K562 (cell line): Measurements from ENCODE around the gene GAB2. TPM values are rescaled to one million over a fixed set of nuclear protein-coding genes. Genes with fewer than 3 reads are reported as not detected.

Experiments
- AFF1 ChIP-seq, 2 experiments: fragments of 450-650 bp; IDR thresholded peaks; 2 replicates each; pipeline ENCODE4 v1.6.1; 2018; ENCODE audit warnings: mild to moderate bottlenecking in 2 of 2, low read depth in 1 of 2; ENCODE audit not compliant: partially characterized antibody in 2 of 2
- ATF7 ChIP-seq: fragments of 450-650 bp; IDR thresholded peaks from 2 replicates; pipeline ENCODE4 v1.7.1; 2014; ENCODE audit warnings: mild to moderate bottlenecking, moderate library complexity
- DMBX1 ChIP-seq: fragments of 250-450 bp; sonication (Bioruptor Pico); IDR thresholded peaks from 2 replicates; pipeline ENCODE4 v1.8.0; 2022; ENCODE audit warnings: inconsistent platforms, mild to moderate bottlenecking, moderate library complexity, borderline replicate concordance
- EP400 ChIP-seq: fragments of 450-650 bp; IDR thresholded peaks from 2 replicates; pipeline ENCODE4 v1.6.1; 2017; ENCODE audit warnings: antibody characterized with exemption, mild to moderate bottlenecking, moderate library complexity
- FOXA1 ChIP-seq: fragments of 450-650 bp; IDR thresholded peaks from 2 replicates; pipeline ENCODE4 v1.6.1; 2016; ENCODE audit warnings: mild to moderate bottlenecking, borderline replicate concordance
- GTF2A2 ChIP-seq: IDR thresholded peaks from 2 replicates; pipeline ENCODE4 v1.6.1; 2016; ENCODE audit warnings: mild to moderate bottlenecking, missing genetic modification characterization, missing compliant biosample characterization
- ILK ChIP-seq: fragments of 450-650 bp; IDR thresholded peaks from 2 replicates; pipeline ENCODE4 v1.6.1; 2016; ENCODE audit warnings: missing genetic modification characterization, low read depth, mild to moderate bottlenecking, missing compliant biosample characterization, moderate library complexity, borderline replicate concordance
- MAZ ChIP-seq, 2 experiments: fragments of 450-650 bp in 1 of 2; sonication (generic) in 1 of 2; formaldehyde crosslinking; IDR thresholded peaks in 1 of 2; conservative IDR thresholded peaks in 1 of 2; 2 replicates each; pipeline versions ENCODE4 v1.4.0 to v1.5.0; 2020; ENCODE audit warnings: mild to moderate bottlenecking in 1 of 2, missing genetic modification reagents in 1 of 2
- MNT ChIP-seq, 2 experiments: fragments of 450-650 bp; conservative IDR thresholded peaks; 2 replicates each; pipeline ENCODE4 v1.6.1; 2017; ENCODE audit warnings: mild to moderate bottlenecking in 2 of 2, moderate library complexity in 2 of 2
- PCBP1 ChIP-seq: fragments of 200-400 bp; formaldehyde crosslinking; IDR thresholded peaks from 2 replicates; pipeline ENCODE4 v1.6.1; 2018; ENCODE audit warnings: mild to moderate bottlenecking, low read depth, low read length; ENCODE audit not compliant: poor library complexity, severe bottlenecking
- PKNOX1 ChIP-seq: fragments of 450-650 bp; IDR thresholded peaks from 2 replicates; pipeline ENCODE4 v1.6.1; 2016
- RBM34 ChIP-seq: fragments of 200-400 bp; formaldehyde crosslinking; IDR thresholded peaks from 2 replicates; pipeline ENCODE4 v1.6.1; 2018; ENCODE audit warnings: low read length, borderline replicate concordance; ENCODE audit not compliant: insufficient read depth
- SAFB2 ChIP-seq: fragments of 200-400 bp; formaldehyde crosslinking; IDR thresholded peaks from 2 replicates; pipeline ENCODE4 v1.6.1; 2018; ENCODE audit warnings: borderline replicate concordance, low read length, low read depth, moderate library complexity; ENCODE audit not compliant: severe bottlenecking
- SMAD4 ChIP-seq: fragments of 250-450 bp; sonication (Bioruptor Pico); conservative IDR thresholded peaks from 2 replicates; pipeline ENCODE4 v1.8.0; 2021; ENCODE audit warnings: inconsistent platforms, mild to moderate bottlenecking, moderate library complexity
- STAT5A ChIP-seq: IDR thresholded peaks from 2 replicates; pipeline ENCODE4 v1.6.1; 2012; ENCODE audit warnings: low read length, inconsistent platforms, borderline replicate concordance
- TARDBP ChIP-seq: fragments of 450-650 bp; IDR thresholded peaks from 2 replicates; pipeline ENCODE4 v1.6.1; 2016
- ZNF143 ChIP-seq: sonication (generic); formaldehyde crosslinking; IDR thresholded peaks from 2 replicates; pipeline ENCODE4 v1.9.0; 2022; ENCODE audit warnings: mild to moderate bottlenecking, missing genetic modification reagents
- ZNF511 ChIP-seq: sonication (generic); formaldehyde crosslinking; IDR thresholded peaks from 2 replicates; pipeline ENCODE4 v1.8.0; 2022; ENCODE audit warnings: mild to moderate bottlenecking, missing genetic modification reagents
- ZNF583 ChIP-seq: fragments of 250-450 bp; sonication (Bioruptor Pico); IDR thresholded peaks from 2 replicates; pipeline ENCODE4 v1.4.0; 2020
- ZNF668 ChIP-seq: fragments of 250-450 bp; sonication (Bioruptor Pico); IDR thresholded peaks from 2 replicates; pipeline ENCODE4 v1.8.0; 2022; ENCODE audit warnings: mild to moderate bottlenecking, inconsistent platforms
- polyA plus RNA-seq, 8 experiments: library from polyadenylated mRNA; depleted of rRNA in 4 of 8; stranded (reverse) in 5 of 8; unstranded in 3 of 8; fragments of >200 nt; fragmentation: Nextera tagmentation in 2 of 8; fragmentation: Illumina TruSeq in 1 of 8; extraction: Ambion mirVana in 2 of 8; extraction: Trizol in 1 of 8; gene quantifications; 2 replicates each; pipeline versions ENCODE4 v1.2.1 to v1.2.3, GENCODE V29; 2011 to 2014; ENCODE audit warnings: inconsistent platforms in 1 of 8, missing spikeins in 1 of 8
- total RNA-seq, 7 experiments: library from RNA; depleted of rRNA in 6 of 7; stranded (reverse); fragments of >200 nt in 6 of 7; fragmentation: Illumina TruSeq in 2 of 7; extraction: Trizol in 2 of 7; gene quantifications; 2 replicates each; pipeline versions ENCODE4 v1.2.1 to v1.2.3, GENCODE V29; 2011 to 2021; ENCODE audit warnings: low replicate concordance in 1 of 7

GAB2 gene
- total and polyA plus RNA-seq, 9 of the 15 experiments (the other 6 are each of a cell fraction or from before 2014, with no cell fraction given) = 2.3 to 35.2 (median 16.1) TPM

- TF ChIP-seq ZNF511 (CRISPR knock-in tag) (no peak), STAT5A (no peak), PKNOX1 (no peak), SAFB2 (no peak), MAZ (CRISPR knock-in tag; conservative IDR thresholded peaks at IDR 0.05 in 1 of 2, IDR thresholded peaks at IDR 0.05 in 1 of 2) (0 out of 4 replicates have a peak, but pooled peaks of 1 of the 2 experiments have one; percentile 9), MNT (conservative IDR thresholded peaks at IDR 0.05) (no peak), TARDBP (no peak), ZNF583 (CRISPR knock-in tag) (0 out of 2 replicates have a peak, but pooled peaks have one; percentile 32), RBM34 (no peak), SMAD4 (CRISPR knock-in tag) (peak; percentile 71), AFF1 (IDR thresholded peaks at IDR 0.05; ENCODE audit: low read depth in 1 of 2, partially characterized antibody in 2 of 2) (no peak), DMBX1 (CRISPR knock-in tag) (peak; percentile 68; the same call in 1 of the 2 replicates), ZNF143 (CRISPR knock-in tag) (no peak), ATF7 (no peak), ZNF668 (CRISPR knock-in tag) (peak; percentile 3; the same call in 1 of the 2 replicates), PCBP1 (no peak), GTF2A2 (tag) (0 out of 2 replicates have a peak, but pooled peaks have one; percentile 40), EP400 (peak; percentile 9; the same call in 1 of the 2 replicates), FOXA1 (no peak), ILK (tag) (no peak)
These were observed 53.4 kb downstream of the GAB2 start (continued) for GRCh38 chr11:78364128-78364751.
